ENCODE data around the gene RBPJ.
A peak's percentile ranks its signal among the peaks of the same experiment; 100 is the strongest.
"Not testable (repeated sequence)": the region's sequence is repeated elsewhere in the genome, so short reads cannot be mapped to it uniquely, and the experiment has no call there.

Gene RBPJ

GRCh38 chr4:26377328-26378311 lies 56.8 kb downstream of the RBPJ start:
- FAIRE-seq, result peak; percentile 24

GRCh38 chr4:26379837-26380236 lies 59.0 kb downstream of the RBPJ start:
- peak; percentile 33 for FAIRE-seq

GRCh38 chr4:26380740-26381139 lies 59.9 kb downstream of the RBPJ start:
- FAIRE-seq, result no peak

GRCh38 chr4:26384380-26385057 lies 63.7 kb downstream of the RBPJ start:
- FAIRE-seq, result peak; percentile 95

GRCh38 chr4:26385690-26386089 lies 64.9 kb downstream of the RBPJ start:
- FAIRE-seq, result no peak

GRCh38 chr4:26386386-26386785 lies 65.6 kb downstream of the RBPJ start:
- peak; percentile 9 for FAIRE-seq

- no peak for FAIRE-seq
Measured at GRCh38 chr4:26388671-26389070, 67.9 kb downstream of the RBPJ start.

GRCh38 chr4:26397086-26397485 lies 76.3 kb downstream of the RBPJ start:
- FAIRE-seq, result no peak

- no peak for FAIRE-seq
Measured at GRCh38 chr4:26400132-26400531, 79.3 kb downstream of the RBPJ start.

- FAIRE-seq, result not testable (repeated sequence)
Measured at GRCh38 chr4:26402017-26402416, 81.2 kb downstream of the RBPJ start.

- FAIRE-seq, result no peak
Measured at GRCh38 chr4:26402458-26402857, 81.6 kb downstream of the RBPJ start.

GRCh38 chr4:26404743-26405206 lies 84.0 kb downstream of the RBPJ start:
- FAIRE-seq, result no peak

- no peak for FAIRE-seq
Measured at GRCh38 chr4:26406346-26406975, 85.6 kb downstream of the RBPJ start.

- no peak for FAIRE-seq
Measured at GRCh38 chr4:26407476-26407875, 86.7 kb downstream of the RBPJ start.

- peak; percentile 100 for FAIRE-seq
Measured at GRCh38 chr4:26410385-26411293, 89.8 kb downstream of the RBPJ start.

GRCh38 chr4:26412381-26413372 lies 91.9 kb downstream of the RBPJ start:
- FAIRE-seq, result no peak

- no peak for FAIRE-seq
Measured at GRCh38 chr4:26413582-26413981, 92.8 kb downstream of the RBPJ start.

GRCh38 chr4:26418107-26418506 lies 97.3 kb downstream of the RBPJ start:
- FAIRE-seq, result no peak

GRCh38 chr4:26418850-26419249 lies 98.0 kb downstream of the RBPJ start:
- FAIRE-seq, result no peak

- peak; percentile 45 for FAIRE-seq
Measured at GRCh38 chr4:26420438-26420837, 99.6 kb downstream of the RBPJ start.

- peak; percentile 82 for FAIRE-seq
Measured at GRCh38 chr4:26420913-26421312, 100.1 kb downstream of the RBPJ start.
